Esophagus (tissue), 2 donors: Measurements from ENCODE around the gene RBM38. TPM values are rescaled to one million over a fixed set of nuclear protein-coding genes. Genes with fewer than 3 reads are reported as not detected.

Experiments
- H3K27ac ChIP-seq, 2 donors: one replicate each; pipeline ENCODE4 v1.5.1; 2013; ENCODE audit warnings: low read depth in 2 of 2, mild to moderate bottlenecking in 2 of 2, inconsistent platforms in 1 of 2, low read length in 1 of 2, moderate library complexity in 1 of 2
- H3K27me3 ChIP-seq, 2 donors: one replicate each; pipeline ENCODE4 v1.6.1; 2013; ENCODE audit warnings: low read length in 2 of 2, control low read depth in 1 of 2, mild to moderate bottlenecking in 1 of 2; ENCODE audit not compliant: insufficient read depth in 2 of 2, control insufficient read depth in 1 of 2
- H3K36me3 ChIP-seq, 2 donors: one replicate each; pipeline ENCODE4 v1.6.1; 2013; ENCODE audit warnings: low read length in 1 of 2; ENCODE audit not compliant: control insufficient read depth in 2 of 2, insufficient read depth in 2 of 2
- H3K4me1 ChIP-seq, 2 donors: one replicate each; pipeline ENCODE4 v1.6.1; 2013; ENCODE audit warnings: low read length in 1 of 2; ENCODE audit not compliant: control insufficient read depth in 2 of 2, insufficient read depth in 2 of 2
- H3K4me3 ChIP-seq, 2 donors: one replicate each; pipeline ENCODE4 v1.5.1; 2013; ENCODE audit warnings: low read length in 2 of 2, mild to moderate bottlenecking in 2 of 2, low read depth in 1 of 2, moderate library complexity in 1 of 2
- H3K9me3 ChIP-seq, 2 donors: one replicate each; pipeline ENCODE4 v1.6.1; 2013; ENCODE audit warnings: mild to moderate bottlenecking in 2 of 2, low read depth in 1 of 2, low read length in 1 of 2, moderate library complexity in 1 of 2; ENCODE audit not compliant: control insufficient read depth in 2 of 2, insufficient read depth in 1 of 2
- WGBS, 2 donors: extraction: QIAGEN DNeasy Blood & Tissue Kit; methylation state at CpG; one replicate each; pipeline ENCODE4 v1.1.7; 2013; 5-methylcytosine and 5-hydroxymethylcytosine counted together
- polyA plus RNA-seq, 2 donors: library from polyadenylated mRNA; stranded (reverse); fragments of 200-250 nt; gene quantifications; one replicate each; pipeline ENCODE4 v1.2.3, GENCODE V29; 2013
- donor health status: healthy with polysubstance abuse.
- donor health status: Bipolar disorder and iron deficiency.

The RBM38 gene
- polyA plus RNA-seq, 2 donors = 10.9 to 13.8 TPM

DNA sequence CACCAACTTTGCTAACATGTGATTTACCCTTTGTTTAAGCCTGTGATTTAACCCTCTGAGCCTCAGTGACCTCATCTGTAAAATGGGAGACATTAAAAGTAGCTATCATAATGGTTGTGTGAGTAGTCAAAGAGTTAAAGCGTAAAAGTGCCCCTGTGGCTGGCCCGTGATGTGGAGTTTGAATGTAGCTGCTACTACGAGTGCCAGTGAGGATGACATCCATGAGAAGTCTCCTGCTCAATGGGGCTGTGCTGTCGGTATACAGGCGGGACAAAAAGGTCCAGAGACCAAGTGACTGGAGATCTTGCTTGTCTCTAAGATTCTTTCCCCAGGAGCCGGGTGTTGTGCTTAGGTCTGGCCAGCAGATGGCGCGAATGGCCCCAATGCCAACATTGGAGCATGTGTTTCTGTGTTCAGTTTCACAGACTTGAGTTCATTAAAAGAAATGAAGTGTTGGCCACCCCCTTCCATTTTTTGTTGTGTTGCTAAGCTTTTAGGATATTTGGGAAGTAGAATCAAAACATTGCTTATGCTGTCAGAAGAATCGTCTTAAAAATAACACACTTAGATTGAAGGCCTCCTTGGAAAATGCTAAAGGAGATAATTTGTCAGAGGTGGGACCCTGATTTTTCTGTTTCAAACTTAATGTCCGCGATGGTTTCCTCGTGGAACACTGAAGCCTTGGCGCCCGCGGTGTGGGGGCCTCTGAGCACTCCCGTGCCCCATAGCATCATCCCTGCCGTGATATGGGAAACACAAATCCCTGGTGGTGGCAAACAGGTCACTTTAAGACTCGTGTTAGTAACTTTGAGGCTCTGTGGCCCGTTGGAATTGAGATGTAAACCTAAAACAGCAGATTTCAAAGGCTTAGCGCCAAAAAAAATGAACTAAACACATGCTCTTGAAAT lies 9.3 kb upstream of the RBM38 start:
- Histone ChIP-seq H3K4me3 (no peak overlapping the region), H3K36me3 (peaks cover 7 to 13% of the 10 kb centered on the region in 2 donors), H3K27ac (no peak overlapping the region), H3K4me1 (peaks cover 0 to 2% of the 10 kb centered on the region in 2 donors), H3K27me3 (no peaks in the 10 kb centered on the region), H3K9me3 (no peaks in the 10 kb centered on the region)
- 48% methylated on average over 20 of the region's 20 CpGs for WGBS, 2 donors

DNA sequence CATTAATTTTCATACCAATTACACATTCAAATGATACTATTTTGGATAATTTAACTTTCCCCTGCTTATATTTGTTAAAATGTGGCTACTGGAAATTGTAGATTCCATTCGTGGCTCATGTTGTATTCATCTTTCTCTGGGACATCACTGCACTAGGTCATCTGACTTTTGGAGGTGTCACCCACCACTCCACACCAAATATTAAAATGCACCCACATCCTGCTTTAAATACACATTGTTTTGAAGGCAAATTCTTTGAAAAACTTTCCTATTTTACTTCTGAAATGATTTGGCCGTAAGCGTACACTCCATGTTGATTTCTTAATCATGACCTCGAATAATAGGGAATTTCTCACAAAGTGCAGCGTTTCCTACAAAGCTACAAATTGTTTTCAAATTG lies 8.7 kb upstream of the RBM38 start:
- H3K36me3 ChIP-seq = peaks cover 4 to 7% of the 10 kb centered on the region in 2 donors
- H3K4me3 ChIP-seq = no peak overlapping the region
- no peaks in the 10 kb centered on the region for H3K27me3 ChIP-seq
- no peaks in the 10 kb centered on the region for H3K9me3 ChIP-seq
- H3K4me1 ChIP-seq = peaks cover 0 to 2% of the 10 kb centered on the region in 2 donors
- no peak overlapping the region for H3K27ac ChIP-seq
- WGBS, 2 donors = 83 to 87% methylated on average over 5 of the region's 5 CpGs

DNA sequence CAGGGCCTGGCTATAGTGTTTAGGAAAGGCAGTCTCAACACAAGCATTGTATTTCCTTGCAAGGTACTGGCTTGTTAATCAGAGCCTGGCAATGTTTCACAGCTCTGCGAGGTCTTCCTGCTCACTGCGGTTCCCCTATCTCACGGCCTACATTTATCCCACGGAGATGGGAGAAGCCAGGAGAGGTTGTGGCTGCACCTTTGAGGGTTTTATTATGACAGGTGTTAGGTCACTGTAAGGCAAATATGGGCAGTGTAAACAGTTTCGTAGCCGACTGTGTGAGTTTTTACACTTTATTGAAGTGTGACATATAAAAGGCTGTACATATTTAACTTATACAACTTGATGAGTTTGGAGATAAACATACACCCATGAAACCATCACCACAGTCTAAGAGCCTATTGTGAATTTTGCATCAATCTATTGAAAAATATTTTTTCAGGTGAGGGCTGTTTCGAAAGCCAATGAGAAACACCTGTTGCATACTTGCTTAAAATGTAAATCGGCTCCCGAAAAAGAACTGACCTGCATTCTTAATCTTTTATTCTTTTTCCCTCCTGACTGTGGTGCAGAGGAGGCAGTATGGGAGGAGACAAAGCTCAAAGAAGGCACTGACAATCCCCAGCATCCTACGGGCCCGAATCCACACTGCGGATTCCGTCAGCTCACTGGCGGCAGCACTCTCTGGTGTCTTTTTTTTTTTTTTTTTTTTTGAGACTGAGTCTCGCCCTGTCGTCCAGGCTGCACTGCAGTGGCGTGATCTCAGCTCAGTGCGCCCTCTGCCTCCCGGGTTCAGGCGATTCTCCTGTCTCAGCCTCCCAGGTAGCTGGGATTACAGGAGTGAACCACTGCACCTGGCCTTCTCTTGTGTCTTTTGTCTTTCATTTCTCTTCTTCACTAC lies 7.5 kb upstream of the RBM38 start:
- Histone ChIP-seq H3K4me3 (no peak overlapping the region), H3K36me3 (peaks cover 0 to 6% of the 10 kb centered on the region in 2 donors), H3K27me3 (no peaks in the 10 kb centered on the region), H3K9me3 (no peaks in the 10 kb centered on the region), H3K4me1 (peaks cover 0 to 2% of the 10 kb centered on the region in 2 donors), H3K27ac (no peak overlapping the region)
- WGBS, 2 donors = 84 to 87% methylated on average over 20 of the region's 20 CpGs

DNA sequence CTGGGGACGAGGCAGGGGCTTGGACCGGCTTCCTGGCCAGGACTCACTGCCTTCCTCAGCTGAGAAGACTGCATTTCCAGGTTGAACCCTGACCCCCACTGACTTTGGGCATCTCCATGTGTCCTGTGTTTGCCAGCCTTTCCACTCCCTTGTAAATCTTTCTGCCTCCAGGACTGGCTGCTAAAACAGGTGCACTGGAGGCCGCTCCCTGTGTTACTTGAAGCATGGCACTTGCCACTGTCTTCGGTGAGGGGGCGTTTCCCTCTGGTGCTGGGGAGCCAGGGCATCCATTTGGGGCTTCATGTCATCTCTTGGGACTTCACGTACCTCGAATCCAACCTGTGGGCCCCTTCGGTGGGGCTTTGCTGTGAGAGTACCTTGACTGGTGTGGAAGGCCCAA lies 6.7 kb upstream of the RBM38 start:
- H3K27ac ChIP-seq = no peak overlapping the region
- no peaks in the 10 kb centered on the region for H3K27me3 ChIP-seq
- H3K4me1 ChIP-seq = peaks cover 0 to 2% of the 10 kb centered on the region in 2 donors
- no peak overlapping the region for H3K4me3 ChIP-seq
- H3K36me3 ChIP-seq = peaks cover 0 to 6% of the 10 kb centered on the region in 2 donors
- 91 to 93% methylated on average over 8 of the region's 8 CpGs for WGBS, 2 donors
- H3K9me3 ChIP-seq = no peaks in the 10 kb centered on the region

DNA sequence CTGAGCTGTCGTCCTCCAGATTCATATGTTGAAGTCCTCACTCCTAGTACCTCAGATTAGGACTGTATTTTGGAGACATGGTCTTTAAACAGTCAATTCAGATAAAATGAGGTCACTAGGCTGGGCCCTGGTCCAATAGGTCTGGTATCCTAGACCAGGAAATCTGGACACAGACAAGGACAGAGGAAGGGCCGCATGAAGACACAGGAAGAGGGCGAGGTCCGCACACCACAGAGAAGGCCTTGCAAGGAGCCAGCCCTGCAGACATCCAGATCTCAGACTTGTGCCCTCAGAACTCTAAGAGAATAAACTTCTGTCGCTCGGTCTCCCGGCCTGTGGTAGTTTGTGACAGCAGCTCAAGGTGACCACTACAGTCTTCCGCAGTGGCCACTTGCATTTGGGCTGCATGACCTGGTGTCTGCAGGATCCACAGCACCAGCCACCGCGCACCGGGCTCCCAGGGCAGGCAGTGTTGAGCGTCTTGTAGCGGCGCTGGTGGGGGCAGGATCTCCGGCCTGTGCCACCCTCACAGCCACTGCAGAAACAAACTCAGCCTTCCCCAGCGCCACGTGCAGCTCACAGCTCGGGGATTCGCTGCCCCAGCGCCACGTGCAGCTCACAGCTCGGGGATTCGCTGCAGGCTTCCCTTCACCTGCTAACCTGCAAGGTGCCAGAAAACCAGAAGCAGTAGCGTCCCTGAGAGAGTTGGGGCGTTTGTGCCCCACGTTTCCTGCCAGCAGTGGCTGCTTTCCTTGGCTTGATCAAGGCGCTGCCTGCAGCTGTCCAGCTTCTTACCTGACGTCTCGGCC lies 6.0 kb upstream of the RBM38 start:
- Histone ChIP-seq H3K4me3 (no peak overlapping the region), H3K36me3 (peaks cover 0 to 6% of the 10 kb centered on the region in 2 donors), H3K4me1 (peaks cover 6 to 7% of the 10 kb centered on the region in 2 donors), H3K9me3 (no peaks in the 10 kb centered on the region), H3K27me3 (no peaks in the 10 kb centered on the region), H3K27ac (no peak overlapping the region)
- 86 to 90% methylated on average over 29 of the region's 29 CpGs for WGBS, 2 donors

DNA sequence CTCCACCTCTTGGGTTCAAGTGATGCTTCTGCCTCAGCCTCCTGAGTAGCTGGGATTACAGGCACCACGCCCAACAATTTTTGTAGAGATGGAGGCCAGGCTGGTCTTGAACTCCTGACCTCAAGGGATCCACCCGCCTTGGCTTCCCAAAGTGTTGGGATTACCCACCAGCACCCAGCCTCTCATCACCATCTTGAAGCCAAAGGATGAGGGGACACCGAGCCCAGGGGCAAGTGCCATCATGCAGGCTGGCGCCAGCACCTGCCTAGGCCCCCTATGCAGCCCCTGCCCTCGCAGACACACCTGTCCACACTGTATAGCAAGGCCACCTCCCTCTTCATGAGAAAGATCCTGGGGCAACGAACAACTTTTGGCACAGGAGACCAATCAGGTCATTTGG lies 5.3 kb upstream of the RBM38 start:
- Histone ChIP-seq H3K27ac (no peak overlapping the region), H3K9me3 (no peaks in the 10 kb centered on the region), H3K36me3 (peaks cover 0 to 4% of the 10 kb centered on the region in 2 donors), H3K27me3 (no peaks in the 10 kb centered on the region), H3K4me3 (no peak overlapping the region), H3K4me1 (peaks cover 7% of the 10 kb centered on the region in 2 donors)
- WGBS, 2 donors = 92 to 96% methylated on average over 6 of the region's 6 CpGs

DNA sequence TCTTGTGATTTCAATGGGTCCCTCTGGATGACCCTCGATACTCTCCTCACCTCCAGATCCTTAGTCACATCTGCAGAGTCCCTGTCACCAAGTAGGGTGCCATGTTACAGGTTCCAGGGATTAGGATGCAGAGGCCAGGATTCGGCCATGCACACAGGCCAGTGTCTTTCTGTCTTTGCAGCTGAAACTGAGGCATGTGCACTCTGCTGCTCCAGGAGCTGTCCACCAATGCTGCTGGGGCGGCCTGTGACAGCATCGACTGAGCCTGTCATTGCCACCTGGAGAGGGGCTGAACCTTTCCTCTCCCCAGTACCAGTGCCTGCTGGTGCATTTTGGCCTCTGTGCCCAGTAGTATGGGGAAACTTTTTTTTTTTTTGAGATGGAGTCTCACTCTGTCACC lies 4.4 kb upstream of the RBM38 start:
- Histone ChIP-seq H3K9me3 (no peaks in the 10 kb centered on the region), H3K4me1 (peaks cover 7% of the 10 kb centered on the region in 2 donors), H3K27ac (no peak overlapping the region), H3K36me3 (peaks cover 0 to 4% of the 10 kb centered on the region in 2 donors), H3K4me3 (no peak overlapping the region), H3K27me3 (no peaks in the 10 kb centered on the region)
- 93 to 96% methylated on average over 4 of the region's 4 CpGs for WGBS, 2 donors

DNA sequence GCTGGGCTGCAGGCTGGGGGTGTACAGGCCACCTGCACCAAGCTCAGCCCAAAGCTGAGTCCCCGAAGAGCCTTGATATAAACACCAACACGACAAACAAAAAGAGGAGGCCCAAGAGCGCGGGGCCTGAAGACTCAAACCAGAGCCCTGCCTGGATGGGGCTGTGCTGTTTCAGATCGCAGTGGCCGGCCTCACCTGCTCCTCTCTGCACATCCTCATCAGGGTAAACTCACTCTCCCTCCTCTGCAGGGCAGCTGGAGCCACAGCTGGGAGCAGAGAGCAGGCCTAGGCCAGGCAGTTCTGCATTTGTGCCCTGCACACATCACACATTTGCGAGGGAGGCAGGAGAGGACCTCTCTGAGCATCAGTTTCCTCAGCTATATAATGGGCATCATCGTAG lies 3.7 kb upstream of the RBM38 start:
- no peak overlapping the region for H3K4me3 ChIP-seq
- no peaks in the 10 kb centered on the region for H3K27me3 ChIP-seq
- H3K9me3 ChIP-seq = no peaks in the 10 kb centered on the region
- peaks cover 0 to 4% of the 10 kb centered on the region in 2 donors for H3K36me3 ChIP-seq
- peaks cover 7 to 8% of the 10 kb centered on the region in 2 donors for H3K4me1 ChIP-seq
- WGBS, 2 donors = 89 to 93% methylated on average over 8 of the region's 8 CpGs
- H3K27ac ChIP-seq = no peak overlapping the region

DNA sequence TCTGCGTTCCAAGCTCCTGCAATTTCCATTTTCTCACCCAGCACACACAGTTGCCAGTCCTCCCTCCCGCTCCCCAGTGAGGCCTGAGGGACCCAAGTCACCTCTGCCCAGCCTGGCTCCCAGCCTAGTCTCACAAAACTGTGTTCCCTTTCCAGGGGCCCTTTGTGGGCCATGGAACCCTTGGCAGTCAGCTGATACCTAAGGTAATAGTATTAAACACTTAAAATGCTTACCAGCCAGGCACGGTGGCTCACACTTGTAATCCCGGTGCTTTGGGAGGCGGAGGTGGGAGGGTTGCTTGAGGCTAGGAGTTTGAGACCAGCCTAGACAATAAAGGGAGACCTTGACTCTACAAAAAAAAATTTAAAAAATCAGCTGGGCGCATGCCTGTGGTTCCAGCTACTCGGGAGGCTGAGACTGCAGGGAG lies 3.2 kb upstream of the RBM38 start:
- Histone ChIP-seq H3K4me3 (no peak overlapping the region), H3K36me3 (peaks cover 2 to 4% of the 10 kb centered on the region in 2 donors), H3K4me1 (peaks cover 7 to 11% of the 10 kb centered on the region in 2 donors), H3K9me3 (no peaks in the 10 kb centered on the region), H3K27me3 (no peaks in the 10 kb centered on the region), H3K27ac (no peak overlapping the region)
- WGBS, 2 donors = 73 to 79% methylated on average over 7 of the region's 7 CpGs
